HEK293 (cell line): Measurements from ENCODE around the gene ADD1.
A peak's percentile ranks its signal among the peaks of the same experiment; 100 is the strongest.
"Not testable (repeated sequence)": the region's sequence is repeated elsewhere in the genome, so short reads cannot be mapped to it uniquely, and the experiment has no call there.

Experiments
- CTCF ChIA-PET: fragments of 350-600 bp; formaldehyde crosslinking; extraction: SDS; loops from one replicate; lab custom pipeline; 2021; ENCODE audit warnings: antibody characterized with exemption; lab: Yijun Ruan, JAX
- POLR2A ChIA-PET: fragments of 300-600 bp; formaldehyde crosslinking; extraction: SDS; loops from one replicate; lab custom pipeline; 2020; ENCODE audit warnings: antibody characterized with exemption, inconsistent platforms; lab: Yijun Ruan, JAX
- H3K27ac ChIP-seq: fragments of 200-500 bp; sonication (Bioruptor generic); 2 replicates; pipeline ENCODE4 v1.5.1; 2014; ENCODE audit warnings: low read depth, low read length, control low read depth, inconsistent platforms; ENCODE audit errors: extremely low read depth
- H3K36me3 ChIP-seq, 2 experiments: fragments of 200-500 bp in 1 of 2; sonication (Bioruptor generic) in 1 of 2; 1 replicate in 1 of 2; 2 replicates in 1 of 2; pipeline ENCODE4 v1.5.1; 2014 to 2017; ENCODE audit warnings: inconsistent platforms in 2 of 2, low read length in 2 of 2; ENCODE audit not compliant: control insufficient read depth in 2 of 2, insufficient read depth in 1 of 2
- H3K4me1 ChIP-seq: fragments of 200-500 bp; sonication (Bioruptor generic); 2 replicates; pipeline ENCODE4 v1.5.1; 2014; ENCODE audit warnings: mild to moderate bottlenecking, low read length, inconsistent platforms; ENCODE audit not compliant: control insufficient read depth, insufficient read depth
- H3K4me3 ChIP-seq: 2 replicates; pipeline ENCODE4 v1.5.1; 2011; ENCODE audit warnings: low read depth, mild to moderate bottlenecking, control low read depth, low read length, moderate library complexity
- H3K9me3 ChIP-seq: fragments of 200-500 bp; sonication (Bioruptor generic); 2 replicates; pipeline ENCODE4 v1.5.1; 2014; ENCODE audit warnings: low read depth, low read length, inconsistent platforms; ENCODE audit not compliant: control insufficient read depth, insufficient read depth
- ATF2 ChIP-seq: fragments of 450-650 bp; formaldehyde crosslinking; IDR thresholded peaks from 2 replicates; pipeline ENCODE4 v1.5.1; 2016; ENCODE audit warnings: missing biosample characterization, missing genetic modification characterization, low read depth
- GLI4 ChIP-seq: fragments of 450-650 bp; formaldehyde crosslinking; IDR thresholded peaks from 2 replicates; pipeline ENCODE4 v1.5.1; 2016; ENCODE audit warnings: missing biosample characterization, missing genetic modification characterization
- GLIS1 ChIP-seq: fragments of 450-650 bp; formaldehyde crosslinking; IDR thresholded peaks from 2 replicates; pipeline ENCODE4 v1.5.1; 2016; ENCODE audit warnings: missing biosample characterization, missing genetic modification characterization
- ZNF10 ChIP-seq: fragments of 450-650 bp; formaldehyde crosslinking; IDR thresholded peaks from 2 replicates; pipeline ENCODE4 v1.5.1; 2017; ENCODE audit warnings: missing biosample characterization, missing genetic modification characterization
- ZNF155 ChIP-seq: fragments of 450-650 bp; formaldehyde crosslinking; IDR thresholded peaks from 2 replicates; pipeline ENCODE4 v1.5.1; 2016; ENCODE audit warnings: missing biosample characterization, missing genetic modification characterization
- ZNF16 ChIP-seq: fragments of 450-650 bp; formaldehyde crosslinking; IDR thresholded peaks from 2 replicates; pipeline ENCODE4 v1.5.1; 2016; ENCODE audit warnings: low read depth, missing biosample characterization, missing genetic modification characterization
- ZNF184 ChIP-seq: fragments of 450-650 bp; IDR thresholded peaks from 2 replicates; pipeline ENCODE4 v1.5.1; 2018; ENCODE audit warnings: missing biosample characterization, mild to moderate bottlenecking, missing genetic modification characterization
- ZNF366 ChIP-seq: fragments of 450-650 bp; formaldehyde crosslinking; conservative IDR thresholded peaks from 2 replicates; pipeline ENCODE4 v1.5.1; 2016; ENCODE audit warnings: missing biosample characterization, missing genetic modification characterization
- ZNF398 ChIP-seq: fragments of 450-650 bp; formaldehyde crosslinking; IDR thresholded peaks from 2 replicates; pipeline ENCODE4 v1.5.1; 2017; ENCODE audit warnings: missing biosample characterization, missing genetic modification characterization
- ZNF501 ChIP-seq: fragments of 450-650 bp; formaldehyde crosslinking; IDR thresholded peaks from 2 replicates; pipeline ENCODE4 v1.5.1; 2016; ENCODE audit warnings: missing biosample characterization, missing genetic modification characterization
- ZNF510 ChIP-seq: fragments of 450-650 bp; formaldehyde crosslinking; IDR thresholded peaks from 2 replicates; pipeline ENCODE4 v1.5.1; 2018; ENCODE audit warnings: mild to moderate bottlenecking, missing genetic modification characterization, missing biosample characterization; ENCODE audit not compliant: insufficient replicate concordance
- ZNF513 ChIP-seq: fragments of 450-650 bp; IDR thresholded peaks from 2 replicates; pipeline ENCODE4 v1.5.1; 2018; ENCODE audit warnings: missing biosample characterization, missing genetic modification characterization
- ZNF560 ChIP-seq: fragments of 450-650 bp; formaldehyde crosslinking; IDR thresholded peaks from 2 replicates; pipeline ENCODE4 v1.5.1; 2017; ENCODE audit warnings: missing biosample characterization, missing genetic modification characterization, borderline replicate concordance
- ZNF626 ChIP-seq: fragments of 450-650 bp; sonication (Bioruptor Pico); formaldehyde crosslinking; IDR thresholded peaks from 2 replicates; pipeline ENCODE4 v1.5.1; 2018; ENCODE audit warnings: missing biosample characterization, missing genetic modification characterization, inconsistent platforms
- ZNF677 ChIP-seq: fragments of 450-650 bp; IDR thresholded peaks from 2 replicates; pipeline ENCODE4 v1.5.0; 2018; ENCODE audit warnings: missing biosample characterization, mild to moderate bottlenecking, missing genetic modification characterization, moderate library complexity
- ZNF791 ChIP-seq: fragments of 450-650 bp; formaldehyde crosslinking; IDR thresholded peaks from 2 replicates; pipeline ENCODE4 v1.5.1; 2016; ENCODE audit warnings: missing biosample characterization, missing genetic modification characterization
- ZSCAN30 ChIP-seq: fragments of 450-650 bp; IDR thresholded peaks from 2 replicates; pipeline ENCODE4 v1.5.1; 2018; ENCODE audit warnings: missing biosample characterization, mild to moderate bottlenecking, missing genetic modification characterization, moderate library complexity

Gene ADD1

GRCh38 chr4:2937146-2937857 lies 93.7 kb downstream of the ADD1 start (continued):
- TF ChIP-seq ZNF513 (tag by site-specific recombination) (no peak), GLIS1 (tag by site-specific recombination) (peak; percentile 55; the same call in 1 of the 2 replicates), ZNF366 (tag by site-specific recombination) (no peak), ZSCAN30 (tag by site-specific recombination) (no peak), ZNF677 (tag by site-specific recombination) (no peak), ZNF184 (tag by site-specific recombination) (no peak), ZNF560 (no peak), ZNF398 (tag by site-specific recombination) (no peak)

GRCh38 chr4:2937986-2938385 lies 94.3 kb downstream of the ADD1 start:
- H3K36me3 ChIP-seq = peaks cover 6 to 72% of the 10 kb centered on the region in 2 experiments; a peak in 2 of 3 replicates
- H3K4me3 ChIP-seq = no peak overlapping the region
- no peak for TF ChIP-seq ZNF791 (tag by site-specific recombination)
- TF ChIP-seq ZNF10 = peak; percentile 81
- no peak overlapping the region for H3K27ac ChIP-seq
- CTCF ChIA-PET = no interaction called here
- no peaks in the 10 kb centered on the region for H3K9me3 ChIP-seq
- POLR2A ChIA-PET = no interaction called here
- H3K4me1 ChIP-seq = no peaks in the 10 kb centered on the region; the same call in 1 of the 2 replicates

- H3K4me3 ChIP-seq, H3K9me3 ChIP-seq, CTCF ChIA-PET, H3K4me1 ChIP-seq, H3K27ac ChIP-seq: not testable (repeated sequence)
- peaks cover 6 to 72% of the 10 kb centered on the region in 2 experiments; a peak in 2 of 3 replicates for H3K36me3 ChIP-seq
- POLR2A ChIA-PET = interaction anchor here (0.6 to 1.2 kb wide), 2 partner anchors 16 to 174 kb away, joined by 3 read pairs; no protein-coding TSS in a partner anchor
These were observed 94.8 kb downstream of the ADD1 start for GRCh38 chr4:2938411-2938810.

- ChIA-PET POLR2A (interaction anchor here (0.6 to 1.2 kb wide), 2 partner anchors 15 to 175 kb away, joined by 3 read pairs; no protein-coding TSS in a partner anchor), CTCF (no interaction called here)
- H3K27ac ChIP-seq = no peak overlapping the region
- H3K4me1 ChIP-seq = no peaks in the 10 kb centered on the region; the same call in 1 of the 2 replicates
- H3K9me3 ChIP-seq = no peaks in the 10 kb centered on the region
- TF ChIP-seq ZNF510 (tag by site-specific recombination) = no peak
- TF ChIP-seq ZNF155 (tag by site-specific recombination) = no peak
- TF ChIP-seq ZNF501 (tag by site-specific recombination) = no peak
- TF ChIP-seq ZNF16 (tag by site-specific recombination) = no peak
- no peak for TF ChIP-seq GLI4 (tag by site-specific recombination)
- no peak for TF ChIP-seq ZNF626 (tag by site-specific recombination)
- TF ChIP-seq ATF2 (tag by site-specific recombination) = no peak
- TF ChIP-seq, all 188 proteins: peak for 0
- Histone ChIP-seq H3K4me3 (no peak overlapping the region), H3K36me3 (peaks cover 6 to 77% of the 10 kb centered on the region in 2 experiments; a peak in 2 of 3 replicates)
These were observed 95.3 kb downstream of the ADD1 start for GRCh38 chr4:2938906-2939305.
